ENCODE data around the gene RAC3.

The RAC3 gene

DNA sequence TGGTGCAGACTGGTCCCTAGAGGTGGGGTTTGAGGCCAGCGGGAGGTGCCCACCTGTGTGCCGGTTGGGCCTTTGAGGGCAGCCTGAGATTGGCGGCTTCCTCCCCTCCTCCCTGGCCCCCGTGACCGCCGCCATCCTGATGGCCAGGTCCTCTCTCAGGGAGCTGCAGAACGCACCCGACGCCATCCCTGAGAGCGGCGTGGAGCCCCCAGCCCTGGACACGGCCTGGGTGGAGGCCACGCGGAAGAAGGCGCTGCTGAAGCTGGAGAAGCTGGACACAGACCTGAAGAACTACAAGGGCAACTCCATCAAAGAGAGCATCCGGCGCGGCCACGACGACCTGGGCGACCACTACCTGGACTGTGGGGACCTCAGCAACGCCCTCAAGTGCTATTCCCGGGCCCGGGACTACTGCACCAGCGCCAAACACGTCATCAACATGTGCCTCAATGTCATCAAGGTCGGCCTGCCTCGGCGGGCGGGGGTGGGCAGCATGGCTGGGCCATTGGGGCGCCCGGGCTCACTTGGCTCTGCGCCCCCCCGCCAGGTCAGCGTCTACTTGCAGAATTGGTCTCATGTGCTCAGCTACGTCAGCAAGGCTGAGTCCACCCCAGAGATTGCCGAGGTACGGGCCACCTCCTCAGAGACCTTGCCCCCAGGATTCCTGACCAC is 23.0 kb downstream of the RAC3 start:
- FAIRE-seq (no peak), DNase-seq (ENCODE audit: low spot score) (no peak)

DNA sequence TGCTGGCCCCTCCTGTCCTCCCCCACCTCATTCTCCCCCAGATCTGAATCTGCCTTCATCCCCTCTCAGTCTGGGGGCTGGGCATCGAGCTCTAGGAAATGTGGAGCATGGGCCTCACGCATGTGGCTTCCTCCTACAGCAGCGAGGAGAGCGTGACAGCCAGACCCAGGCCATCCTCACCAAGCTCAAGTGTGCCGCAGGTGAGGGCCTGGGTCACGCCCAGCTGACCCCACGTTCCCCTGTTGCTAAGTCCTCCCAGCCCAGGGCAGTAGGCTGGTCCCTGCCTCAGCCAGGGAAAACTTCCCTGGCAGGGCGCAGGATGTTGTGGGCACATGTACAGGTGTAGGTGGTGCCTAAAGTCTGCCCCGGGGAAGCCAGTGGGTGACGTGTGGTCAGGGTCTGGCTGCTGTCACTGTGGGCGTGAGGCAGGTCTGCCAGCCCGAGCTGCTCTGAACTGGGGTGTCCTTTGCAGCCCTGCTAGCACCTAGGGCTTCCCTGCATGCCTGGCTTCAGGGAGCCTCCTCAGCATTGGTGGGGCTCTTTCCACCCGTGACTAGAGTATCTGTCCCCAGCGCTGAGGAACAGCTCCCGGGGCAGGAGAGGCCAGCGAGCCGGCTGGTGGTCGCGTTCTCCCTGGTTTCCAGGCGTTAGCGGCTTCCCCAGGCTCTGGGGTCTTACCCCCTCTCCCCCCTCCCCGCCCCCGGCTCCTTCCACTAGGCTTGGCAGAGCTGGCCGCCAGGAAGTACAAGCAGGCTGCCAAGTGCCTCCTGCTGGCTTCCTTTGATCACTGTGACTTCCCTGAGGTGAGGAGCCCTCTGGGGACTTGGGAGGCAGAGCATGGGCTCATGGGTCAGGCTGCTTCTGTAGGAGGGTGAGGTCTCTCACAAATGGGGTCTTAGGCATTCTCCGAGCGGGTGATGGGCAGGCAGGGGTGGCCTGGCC is 23.8 kb downstream of the RAC3 start:
- FAIRE-seq (no peak), DNase-seq (ENCODE audit: low spot score) (no peak)

DNA sequence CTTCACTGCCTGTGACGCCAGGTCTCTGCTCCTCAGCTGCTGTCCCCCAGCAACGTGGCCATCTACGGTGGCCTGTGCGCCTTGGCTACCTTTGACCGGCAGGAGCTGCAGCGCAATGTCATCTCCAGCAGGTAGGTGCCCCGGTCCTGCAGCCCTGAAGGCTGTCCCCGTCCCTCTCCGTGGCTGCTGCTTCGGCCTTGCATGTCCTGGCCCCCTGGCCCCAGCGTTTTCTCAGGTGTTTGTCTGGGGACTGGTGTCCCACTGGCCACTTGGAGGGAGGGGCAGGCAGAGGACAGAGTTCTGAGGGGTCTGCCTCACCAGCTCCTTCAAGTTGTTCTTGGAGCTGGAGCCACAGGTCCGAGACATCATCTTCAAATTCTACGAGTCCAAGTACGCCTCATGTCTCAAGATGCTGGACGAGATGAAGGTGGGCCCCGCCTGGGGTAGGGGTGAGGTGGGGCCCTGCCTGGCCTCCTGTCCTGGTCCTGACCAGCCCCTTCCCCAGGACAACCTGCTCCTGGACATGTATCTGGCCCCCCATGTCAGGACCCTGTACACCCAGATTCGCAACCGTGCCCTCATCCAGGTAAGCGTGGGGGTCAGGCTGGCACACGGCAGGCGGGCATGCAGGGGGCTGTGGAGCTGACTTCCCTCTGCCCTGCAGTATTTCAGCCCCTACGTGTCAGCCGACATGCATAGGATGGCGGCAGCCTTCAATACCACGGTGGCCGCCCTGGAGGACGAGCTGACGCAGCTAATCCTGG is 24.7 kb downstream of the RAC3 start:
- DNase-seq (ENCODE audit: low spot score) (no peak), FAIRE-seq (no peak)

DNA sequence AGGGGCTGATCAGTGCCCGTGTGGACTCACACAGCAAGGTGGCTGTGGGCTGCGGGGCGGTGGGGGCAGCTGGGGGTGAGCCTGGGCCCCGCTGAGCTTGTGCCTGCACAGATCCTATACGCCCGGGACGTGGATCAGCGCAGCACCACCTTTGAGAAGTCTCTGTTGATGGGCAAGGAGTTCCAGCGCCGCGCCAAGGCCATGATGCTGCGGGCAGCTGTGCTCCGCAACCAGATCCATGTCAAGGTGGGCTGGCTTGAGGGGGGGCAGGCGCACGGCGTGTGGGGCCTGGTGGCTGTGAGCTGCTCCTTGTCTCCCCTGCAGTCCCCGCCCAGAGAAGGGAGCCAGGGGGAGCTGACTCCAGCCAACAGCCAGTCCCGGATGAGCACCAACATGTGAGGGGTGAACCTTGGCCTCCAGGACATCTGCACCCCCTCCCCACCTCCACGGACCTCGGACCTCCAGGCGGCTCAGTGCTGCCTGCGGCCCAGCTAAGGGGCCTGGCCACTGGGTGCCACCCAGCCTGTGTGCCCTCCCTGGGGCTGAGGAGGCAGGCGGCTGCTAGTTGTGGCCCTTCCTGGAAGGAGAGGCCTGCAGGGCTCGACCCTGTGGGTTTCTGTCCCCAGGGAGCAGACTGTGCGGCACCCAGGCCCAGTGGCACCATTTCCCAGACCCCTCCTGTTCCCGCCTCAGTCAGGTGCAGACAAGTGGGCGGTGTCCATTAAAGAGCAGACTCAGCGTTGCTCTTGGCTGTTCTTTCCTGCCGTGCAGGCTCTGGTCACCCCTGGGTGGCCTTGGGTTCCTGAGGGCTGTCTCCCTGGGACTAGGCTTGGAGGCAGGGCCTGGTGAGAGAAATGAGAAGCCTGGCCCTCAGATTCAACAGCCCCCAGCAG is 25.5 kb downstream of the RAC3 start:
- FAIRE-seq (no peak), DNase-seq (ENCODE audit: low spot score) (no peak)

DNA sequence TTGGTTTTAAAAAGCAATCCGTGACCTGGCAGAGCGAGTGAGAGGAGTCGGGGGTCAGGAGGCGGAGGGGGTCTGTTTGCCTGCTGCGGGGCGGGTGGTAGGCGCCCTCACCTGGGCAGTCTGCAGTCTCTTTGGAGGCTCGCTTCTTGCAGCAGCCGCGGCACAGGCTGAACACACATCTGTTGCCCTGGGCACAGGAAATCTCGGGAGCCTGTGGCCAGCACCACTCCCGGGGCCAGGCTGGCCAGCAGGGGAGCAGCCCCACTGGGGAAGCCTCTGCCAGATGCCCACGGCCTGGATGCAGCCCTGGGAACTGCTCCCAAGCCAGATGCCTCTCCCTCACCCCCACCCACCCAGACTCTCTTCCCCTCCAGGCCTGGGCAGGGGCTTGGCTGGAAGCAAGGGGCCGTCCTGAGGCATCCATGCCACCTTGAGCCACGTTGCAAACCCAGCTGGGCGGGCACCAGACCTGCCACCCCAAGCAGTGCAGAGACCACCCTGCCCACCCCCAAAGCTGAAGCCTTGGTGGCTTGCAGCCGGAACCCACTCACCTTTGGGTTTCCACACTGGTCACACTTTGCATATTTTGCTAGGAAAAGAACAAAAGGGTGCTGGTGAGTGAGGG is 26.9 kb downstream of the RAC3 start:
- FAIRE-seq (no peak), DNase-seq (ENCODE audit: low spot score) (no peak)

DNA sequence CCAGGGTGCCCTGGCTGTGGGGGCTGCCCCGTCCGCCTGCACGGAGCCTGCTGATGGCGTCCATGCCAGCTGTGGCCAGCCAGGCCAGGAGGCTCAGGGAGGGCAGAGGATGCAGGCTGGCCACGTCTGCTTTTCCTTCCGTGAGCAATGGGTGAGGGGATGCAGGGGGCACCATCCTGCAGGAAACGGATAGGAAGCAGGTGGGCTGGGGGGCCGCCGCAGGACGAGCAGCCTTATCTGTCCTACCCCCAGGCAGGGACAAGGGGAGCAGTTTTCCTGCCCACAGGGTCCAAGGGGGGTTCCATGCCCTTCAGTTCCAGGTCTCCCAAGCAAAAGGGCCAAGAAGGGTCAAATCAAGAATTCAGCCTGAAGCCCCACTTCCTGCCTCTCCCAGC is 27.4 kb downstream of the RAC3 start:
- FAIRE-seq (no peak), DNase-seq (ENCODE audit: low spot score) (no peak)

DNA sequence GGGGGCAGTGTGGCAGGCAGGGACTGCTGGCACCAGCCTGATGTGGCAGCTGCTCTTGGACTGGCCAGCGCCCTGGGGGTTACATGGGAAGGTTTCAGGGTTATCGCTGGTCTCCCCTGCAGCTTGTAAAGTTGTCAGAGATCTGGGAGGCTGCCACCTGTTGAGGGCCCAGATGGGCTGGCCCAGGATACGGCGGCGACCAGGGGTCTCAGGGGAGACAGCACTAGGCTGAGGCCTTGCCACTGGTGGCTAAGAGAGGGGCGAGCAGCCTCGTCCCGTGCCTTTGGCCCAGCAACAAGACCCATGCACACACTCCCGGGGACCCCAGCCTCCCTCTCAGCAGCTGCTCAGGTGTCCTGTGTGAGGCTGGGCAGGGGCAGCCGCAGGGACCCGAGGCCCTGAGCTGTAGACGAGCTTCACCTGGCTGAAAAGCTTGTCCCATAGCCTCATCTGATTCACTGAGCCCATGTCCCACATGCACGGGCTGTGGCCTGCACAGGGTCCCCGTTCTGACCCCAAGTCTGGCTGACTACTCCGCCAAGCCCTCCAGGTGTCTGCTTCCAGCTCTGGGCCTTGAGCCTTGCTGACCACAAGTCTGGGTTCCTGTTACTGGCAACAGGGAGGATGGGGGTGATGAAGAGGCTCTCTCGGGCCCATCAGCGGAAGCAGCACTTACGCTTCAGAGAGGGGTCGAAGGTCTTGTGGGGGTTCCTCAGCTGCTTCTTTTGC is 28.0 kb downstream of the RAC3 start:
- no peak for FAIRE-seq
- no peak for DNase-seq (ENCODE audit: low spot score)

DNA sequence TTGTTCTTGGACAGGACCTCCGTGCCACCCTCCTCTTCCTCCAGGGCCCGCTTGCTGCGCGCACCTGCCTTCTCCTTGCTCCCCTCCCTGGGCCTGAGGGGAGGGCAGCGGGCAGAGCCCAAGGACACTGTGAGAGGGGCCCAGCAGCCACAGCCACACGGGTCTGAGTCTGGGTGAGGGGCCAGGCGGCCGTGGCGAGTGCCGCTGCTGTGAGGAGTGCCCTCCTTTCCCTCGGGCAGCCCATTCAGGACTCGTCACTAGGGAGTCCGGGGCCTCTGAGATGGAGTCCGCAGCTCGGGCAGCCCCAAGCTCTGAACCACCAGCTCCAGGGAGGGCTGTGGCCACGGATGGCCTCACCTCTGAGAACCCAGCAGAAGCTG is 28.5 kb downstream of the RAC3 start:
- no peak for DNase-seq (ENCODE audit: low spot score)
- no peak for FAIRE-seq

DNA sequence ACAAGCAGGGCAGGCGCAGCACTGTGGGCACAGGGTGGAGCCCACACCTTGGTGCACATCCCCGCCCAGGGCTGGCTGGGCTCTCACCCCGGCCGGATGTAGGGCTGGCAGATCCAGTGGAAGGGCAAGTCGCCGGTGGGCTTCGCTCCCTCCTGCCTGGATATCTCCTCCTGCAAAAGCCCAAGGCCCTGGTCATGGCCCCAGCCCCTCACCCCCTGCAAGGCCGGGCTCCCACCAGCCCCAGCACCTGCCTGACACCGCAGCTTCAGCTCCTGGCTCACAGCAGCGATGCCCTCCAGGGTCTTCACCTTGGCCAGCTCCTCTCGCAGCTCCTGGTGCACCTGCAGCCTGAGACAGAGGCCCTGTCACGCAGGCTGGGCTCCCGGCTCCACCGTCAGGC is 29.1 kb downstream of the RAC3 start:
- DNase-seq (ENCODE audit: low spot score) (no peak), FAIRE-seq (no peak)

DNA sequence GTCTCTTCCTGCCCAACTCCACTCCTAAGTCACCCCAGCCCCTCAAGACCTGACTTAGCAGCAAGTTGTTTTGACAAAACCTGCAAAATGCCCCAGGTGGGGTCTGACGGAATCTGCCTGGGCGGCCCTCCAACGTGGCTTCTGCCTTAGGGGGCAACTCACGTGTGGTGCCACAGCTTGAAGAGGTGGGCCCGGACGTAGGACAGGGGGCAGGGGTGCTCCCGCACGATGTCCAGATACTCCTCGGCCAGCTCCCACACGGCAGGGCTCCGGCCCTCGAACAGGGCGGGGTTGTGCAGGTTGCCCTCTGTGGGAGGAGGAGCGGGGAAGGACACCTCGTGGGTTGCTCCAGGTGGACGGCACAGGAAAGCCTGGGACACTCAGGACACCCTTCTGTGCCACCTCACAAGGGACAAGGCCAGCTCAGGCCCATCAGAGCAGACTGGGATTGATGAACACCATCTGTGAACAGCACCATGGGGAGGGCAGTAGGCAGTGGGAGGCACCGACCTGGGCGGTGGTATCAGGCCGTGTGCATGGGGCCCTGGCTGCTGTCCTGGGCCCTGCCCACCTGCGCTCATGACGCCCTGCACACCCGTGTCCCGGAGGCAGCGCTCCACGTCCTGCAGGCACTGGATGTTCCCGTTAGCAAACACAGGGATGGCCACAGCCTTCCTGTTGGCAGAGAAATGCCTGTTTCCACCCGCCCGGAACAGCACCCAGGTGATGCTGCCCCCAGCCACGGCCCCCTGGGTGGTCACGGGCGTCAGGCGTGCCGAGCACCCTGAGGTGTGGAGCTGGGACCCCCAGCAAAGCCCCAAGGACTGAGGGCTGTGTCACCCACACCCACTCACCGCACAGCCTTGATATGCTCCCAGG is 29.8 kb downstream of the RAC3 start:
- no peak for DNase-seq (ENCODE audit: low spot score)
- FAIRE-seq: no peak

DNA sequence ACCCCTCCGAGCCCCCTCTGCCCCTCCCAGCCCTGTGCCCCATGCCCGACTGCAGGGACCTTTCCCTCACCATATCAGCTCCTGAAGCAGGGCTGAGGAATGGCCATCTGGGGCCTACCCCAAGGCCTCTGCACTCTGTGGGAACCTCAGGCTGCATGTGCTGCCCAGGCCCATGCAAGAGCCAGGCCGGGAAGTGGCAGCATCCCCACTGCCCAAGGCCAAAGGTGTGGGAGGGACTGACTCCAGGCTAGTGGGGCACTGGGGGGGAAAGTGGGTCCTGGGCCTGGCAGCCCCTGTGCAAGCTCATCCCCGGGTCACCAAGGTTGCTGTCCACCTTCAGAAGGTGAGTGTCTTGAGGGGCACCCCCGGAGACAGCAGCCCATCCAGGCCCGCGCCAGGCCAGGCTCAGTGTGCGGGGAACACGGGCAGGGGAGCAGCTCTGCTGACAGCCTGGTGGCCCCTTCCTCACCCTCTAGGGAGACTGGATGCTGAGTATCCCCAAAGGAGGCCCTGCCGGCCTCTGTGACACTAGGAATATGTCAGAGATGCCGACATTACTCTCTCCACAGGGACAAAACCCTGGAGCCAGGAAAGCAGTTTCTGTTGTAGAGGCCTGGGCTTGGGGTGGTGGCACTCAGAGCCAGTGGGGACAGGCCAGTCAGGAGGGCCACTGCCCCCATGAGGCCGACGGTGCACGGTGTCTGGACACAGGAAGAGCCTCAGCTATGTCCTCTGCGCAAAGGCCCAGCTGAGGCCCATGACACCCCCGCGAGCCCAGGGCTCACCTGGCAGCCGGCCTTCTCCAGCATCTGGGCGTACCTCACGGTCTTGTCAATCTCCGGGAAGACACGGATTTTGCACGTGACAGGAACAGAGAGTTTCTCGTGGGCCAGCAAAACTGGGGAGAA is 30.9 kb downstream of the RAC3 start:
- no peak for FAIRE-seq
- no peak for DNase-seq (ENCODE audit: low spot score)

DNA sequence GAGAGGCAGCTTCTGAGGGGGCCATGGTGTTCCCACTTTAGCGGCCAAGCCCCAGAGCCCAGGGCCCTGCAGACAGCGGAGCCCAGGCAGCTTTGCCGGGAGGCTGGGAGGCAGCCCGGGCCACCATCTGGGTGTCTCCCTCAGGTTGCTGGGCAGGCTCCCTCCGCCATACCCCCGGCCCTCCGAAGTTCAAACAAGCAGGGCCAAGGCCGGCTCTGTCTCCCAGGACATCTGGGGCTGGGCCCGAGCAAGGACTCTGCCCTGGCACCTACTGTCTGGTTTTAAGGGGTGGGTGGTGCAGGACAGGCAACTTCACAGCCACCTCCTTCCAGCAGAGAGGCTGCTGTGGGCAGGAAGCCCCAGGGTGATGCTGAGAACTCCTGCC is 31.5 kb downstream of the RAC3 start:
- no peak for FAIRE-seq
- no peak for DNase-seq (ENCODE audit: low spot score)

DNA sequence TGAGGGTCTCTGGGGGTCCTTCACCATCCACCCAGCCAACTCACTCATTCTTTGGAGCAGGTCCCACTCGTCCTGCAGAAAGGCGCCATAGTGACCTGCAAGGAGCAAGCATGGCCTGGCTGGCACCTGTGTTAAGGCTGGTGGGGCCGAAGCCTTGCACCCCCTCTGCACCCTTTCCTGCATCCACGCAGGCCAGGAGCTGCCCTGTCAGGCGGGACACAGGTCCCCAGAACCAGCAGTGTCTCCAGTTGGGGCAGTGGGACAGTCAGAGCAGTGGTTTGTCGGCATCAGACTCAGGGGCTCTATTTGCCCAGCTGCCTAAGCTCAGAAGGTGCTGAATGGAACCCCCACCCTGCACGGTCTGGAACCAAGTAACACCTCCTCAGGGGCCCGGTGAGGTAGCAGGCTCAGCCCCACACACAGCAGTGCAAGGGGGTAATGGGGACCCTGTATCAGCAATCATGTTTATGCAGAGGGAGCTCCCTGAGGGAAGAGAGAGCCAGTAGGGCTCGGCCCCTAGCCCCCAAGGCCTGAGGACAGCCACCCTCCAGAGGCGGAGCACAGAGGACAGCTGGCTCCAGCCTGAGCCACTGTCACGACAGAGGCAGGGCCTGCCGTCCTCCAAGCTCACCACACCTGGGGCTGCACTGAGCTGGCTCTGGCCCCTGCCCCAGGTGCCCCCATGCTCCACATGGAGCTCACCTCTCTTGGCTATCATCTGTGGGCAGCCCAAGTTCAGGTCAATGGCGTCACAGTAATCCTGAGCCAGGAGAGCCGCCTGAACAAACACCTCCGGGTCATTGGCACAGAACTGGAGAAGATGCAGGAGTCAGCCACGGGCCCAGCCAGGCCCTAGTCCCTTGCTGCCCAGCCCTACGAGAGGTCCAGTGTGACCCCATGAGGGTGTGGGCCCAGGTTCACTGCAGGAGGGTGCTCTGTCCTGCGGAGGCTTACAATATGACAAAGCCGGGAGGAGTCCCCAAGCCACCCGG is 32.2 kb downstream of the RAC3 start:
- DNase-seq (ENCODE audit: low spot score) (no peak), FAIRE-seq (no peak)

DNA sequence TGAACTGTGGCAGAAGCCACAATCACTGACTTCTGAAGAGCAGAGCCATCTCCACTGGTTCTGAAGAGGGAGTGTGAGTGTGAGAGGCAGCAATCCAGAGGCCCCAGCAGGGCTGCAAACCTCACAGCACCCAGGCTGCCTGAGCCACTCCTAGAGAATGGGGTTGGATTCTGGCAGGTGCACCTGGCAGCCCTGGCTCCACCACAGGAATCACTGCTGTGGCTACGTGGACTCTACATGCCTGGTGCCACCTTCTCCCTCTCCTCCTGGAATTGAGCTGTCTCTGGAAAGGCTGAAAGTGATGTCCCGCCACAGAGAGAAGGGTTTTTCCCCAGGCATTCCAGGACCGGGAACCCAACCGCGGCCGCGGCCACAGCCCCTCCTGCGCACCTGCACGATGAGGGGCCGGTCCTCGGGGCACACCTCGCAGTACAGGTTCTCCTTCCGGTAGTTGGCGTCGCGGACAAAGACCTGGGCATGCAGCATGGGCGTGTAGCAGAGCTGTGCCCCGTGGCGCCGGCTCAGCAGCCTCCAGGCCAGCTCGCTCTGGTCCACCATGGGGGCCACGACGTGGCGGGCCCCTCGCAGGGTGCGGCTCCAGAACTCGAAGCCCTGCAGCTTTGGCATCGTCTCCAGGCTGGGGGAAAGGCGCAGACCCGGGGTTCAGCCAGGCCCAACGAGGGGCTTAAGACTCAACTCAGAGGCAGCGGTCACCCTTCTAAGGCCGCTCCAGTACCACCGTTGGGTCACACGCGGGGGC is 33.1 kb downstream of the RAC3 start:
- DNase-seq (ENCODE audit: low spot score) (peak; percentile 6), FAIRE-seq (no peak)

DNA sequence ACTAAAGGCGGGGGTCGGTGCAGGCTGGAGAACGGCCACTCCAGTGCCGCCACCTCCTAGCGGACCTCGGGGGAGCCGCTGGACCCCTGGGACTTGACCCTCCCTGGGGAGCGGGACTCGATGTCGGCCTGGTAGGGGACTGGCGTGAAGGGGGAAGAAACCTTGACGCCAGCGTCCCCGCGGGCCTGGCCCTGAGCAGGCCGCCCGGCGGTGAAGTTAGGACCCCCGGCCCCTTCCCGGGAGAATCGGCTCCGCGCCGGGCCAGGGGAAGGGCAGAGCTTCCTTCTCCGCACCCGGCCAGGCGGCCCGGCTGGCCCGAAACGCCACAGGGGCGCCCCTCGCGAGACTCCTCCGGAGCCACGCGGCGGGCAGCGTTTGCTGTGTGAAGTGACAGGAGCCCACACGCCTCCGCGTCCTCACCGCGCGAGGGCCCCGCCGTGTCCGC is 33.7 kb downstream of the RAC3 start:
- FAIRE-seq (no peak), DNase-seq (ENCODE audit: low spot score) (no peak)

All from RCC 7860 (cell line).